HepG2 (cell line): ENCODE results near the gene C1orf94. TPM values are rescaled to one million over a fixed set of nuclear protein-coding genes. Genes with fewer than 3 reads are reported as not detected.

Experiments
- FOXK2 ChIP-seq: fragments of 450-650 bp; IDR thresholded peaks from 2 replicates; pipeline ENCODE4 v1.6.1; 2016
- MAFF ChIP-seq: IDR thresholded peaks from 2 replicates; pipeline ENCODE4 v1.6.1; 2011; ENCODE audit warnings: low read depth, low read length, improper control_type of control experiment
- MAFK ChIP-seq, 2 experiments: IDR thresholded peaks in 1 of 2; conservative IDR thresholded peaks in 1 of 2; 2 replicates each; pipeline ENCODE4 v1.6.1; 2011; ENCODE audit warnings: improper control_type of control experiment in 2 of 2, low read length in 2 of 2
- ZNF232 ChIP-seq: sonication (generic); formaldehyde crosslinking; IDR thresholded peaks from 2 replicates; pipeline ENCODE4 v1.4.0; 2020; ENCODE audit warnings: missing genetic modification reagents, borderline replicate concordance
- ZNF318 ChIP-seq: sonication (generic); formaldehyde crosslinking; IDR thresholded peaks from 2 replicates; pipeline ENCODE4 v1.4.0; 2020; ENCODE audit warnings: mild to moderate bottlenecking, missing genetic modification reagents
- ZNF850 ChIP-seq: sonication (generic); formaldehyde crosslinking; conservative IDR thresholded peaks from 2 replicates; pipeline ENCODE4 v1.9.0; 2021; ENCODE audit warnings: mild to moderate bottlenecking, missing genetic modification reagents
- ZSCAN5A ChIP-seq: sonication (generic); formaldehyde crosslinking; IDR thresholded peaks from 2 replicates; pipeline ENCODE4 v1.8.0; 2022; ENCODE audit warnings: mild to moderate bottlenecking, missing genetic modification reagents, borderline replicate concordance
- polyA plus RNA-seq, 8 experiments: library from polyadenylated mRNA; depleted of rRNA in 3 of 8; stranded (reverse) in 7 of 8; unstranded in 1 of 8; fragments of >200 nt; fragmentation: Illumina TruSeq in 4 of 8; extraction: Trizol in 4 of 8; gene quantifications; 2 replicates each; pipeline versions ENCODE4 v1.2.1 to v1.2.3, GENCODE V29; 2011 to 2016; ENCODE audit warnings: low read depth in 4 of 8, missing spikeins in 1 of 8, mixed read lengths in 1 of 8; ENCODE audit not compliant: insufficient read depth in 1 of 8
- total RNA-seq, 5 experiments: library from RNA; depleted of rRNA; stranded (reverse); fragments of >200 nt; fragmentation: Illumina TruSeq; extraction: Trizol; gene quantifications; 2 replicates each; pipeline ENCODE4 v1.2.3, GENCODE V29; 2016; ENCODE audit warnings: low read depth in 1 of 5

C1orf94 gene
- total and polyA plus RNA-seq, 2 of the 13 experiments (the other 11 are each of a cell fraction or from before 2014, with no cell fraction given) = not detected

DNA sequence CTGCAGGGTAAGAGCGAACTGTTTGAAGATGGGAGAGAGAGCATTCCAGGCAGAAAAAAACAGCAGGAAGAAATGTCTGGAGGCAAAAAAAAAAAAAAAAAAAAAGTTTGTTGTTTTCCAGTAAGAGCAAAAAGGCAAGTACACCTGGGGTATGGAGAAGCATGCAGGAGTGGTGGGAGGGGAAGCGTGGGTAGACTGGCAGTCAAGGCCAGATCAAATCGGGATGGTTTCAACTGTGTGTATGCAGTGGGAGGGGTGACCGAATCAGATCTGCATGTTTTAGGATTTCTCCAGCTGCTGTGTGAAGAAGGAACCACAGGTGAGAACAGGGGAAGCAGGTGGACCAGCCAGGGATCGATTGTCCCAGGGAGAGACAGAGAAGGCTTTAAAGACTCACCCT, 46.4 kb upstream of the C1orf94 start (continued):
- TF ChIP-seq ZNF318 (CRISPR knock-in tag) (no peak), ZSCAN5A (CRISPR knock-in tag) (no peak), MAFK (conservative IDR thresholded peaks at IDR 0.05 in 1 of 2, IDR thresholded peaks at IDR 0.05 in 1 of 2; ENCODE audit: low read length in 2 of 2) (no peak), ZNF232 (CRISPR knock-in tag) (no peak), ZNF850 (CRISPR knock-in tag) (no peak), FOXK2 (no peak), MAFF (no peak)
- TF ChIP-seq, all 625 proteins: peak for 0
